ENCODE measurements around the gene PFKFB4. TPM values are rescaled to one million over a fixed set of nuclear protein-coding genes. Genes with fewer than 3 reads are reported as not detected.
A peak's percentile ranks its signal among the peaks of the same experiment; 100 is the strongest.

The PFKFB4 gene
- total RNA-seq, 3 donors from 2014 or later, result 0.65 to 0.92 (median 0.78) TPM

GRCh38 chr3:48516571-48516970 lies 40.0 kb downstream of the PFKFB4 start:
- Mint-ChIP-seq H3K4me1 (ENCODE audit: low read depth) (peaks cover 77% of the 10 kb centered on the region), H3K4me3 (no peak overlapping the region), H3K27me3 (ENCODE audit: low read depth) (no peaks in the 10 kb centered on the region), H3K9me3 (no peaks in the 10 kb centered on the region), H3K36me3 (ENCODE audit: insufficient read depth) (no peaks in the 10 kb centered on the region)
- no peak for DNase-seq
- ATAC-seq, result peak in 1 of 2 donors; percentile 42

GRCh38 chr3:48514431-48515227 lies 42.0 kb downstream of the PFKFB4 start:
- no peak for DNase-seq
- H3K36me3 Mint-ChIP-seq (ENCODE audit: insufficient read depth), result no peaks in the 10 kb centered on the region
- H3K27me3 Mint-ChIP-seq (ENCODE audit: low read depth), result no peaks in the 10 kb centered on the region
- H3K9me3 Mint-ChIP-seq, result no peaks in the 10 kb centered on the region
- peak overlapping the region; percentile 26 for H3K4me3 Mint-ChIP-seq
- ATAC-seq, result peak; percentile 42 to 55
- peaks cover 77% of the 10 kb centered on the region for H3K4me1 Mint-ChIP-seq (ENCODE audit: low read depth)

- Mint-ChIP-seq H3K36me3 (ENCODE audit: insufficient read depth) (no peaks in the 10 kb centered on the region), H3K9me3 (no peaks in the 10 kb centered on the region), H3K27me3 (ENCODE audit: low read depth) (no peaks in the 10 kb centered on the region), H3K4me3 (no peak overlapping the region), H3K4me1 (ENCODE audit: low read depth) (peaks cover 60% of the 10 kb centered on the region)
- DNase-seq (no peak), ATAC-seq (no peak)
These were observed 45.1 kb downstream of the PFKFB4 start for GRCh38 chr3:48511551-48511950.

- ATAC-seq (peak; percentile 81 to 82), DNase-seq (peak; percentile 67)
- no peaks in the 10 kb centered on the region for H3K9me3 Mint-ChIP-seq
- H3K36me3 Mint-ChIP-seq (ENCODE audit: insufficient read depth), result no peaks in the 10 kb centered on the region
- peaks cover 51% of the 10 kb centered on the region for H3K4me1 Mint-ChIP-seq (ENCODE audit: low read depth)
- peak overlapping the region; percentile 49 for H3K4me3 Mint-ChIP-seq
- no peaks in the 10 kb centered on the region for H3K27me3 Mint-ChIP-seq (ENCODE audit: low read depth)
These were observed 49.1 kb downstream of the PFKFB4 start for GRCh38 chr3:48507256-48508061.

GRCh38 chr3:48505968-48506504 lies 50.6 kb downstream of the PFKFB4 start:
- Mint-ChIP-seq H3K27me3 (ENCODE audit: low read depth) (no peaks in the 10 kb centered on the region), H3K4me3 (peak overlapping the region; percentile 48), H3K36me3 (ENCODE audit: insufficient read depth) (no peaks in the 10 kb centered on the region), H3K9me3 (no peaks in the 10 kb centered on the region), H3K4me1 (ENCODE audit: low read depth) (peaks cover 54% of the 10 kb centered on the region)
- ATAC-seq, result no peak
- no peak for DNase-seq

GRCh38 chr3:48505146-48505545 lies 51.5 kb downstream of the PFKFB4 start:
- no peak for DNase-seq
- H3K27me3 Mint-ChIP-seq (ENCODE audit: low read depth), result no peaks in the 10 kb centered on the region
- H3K4me1 Mint-ChIP-seq (ENCODE audit: low read depth), result peaks cover 57% of the 10 kb centered on the region
- H3K9me3 Mint-ChIP-seq, result no peaks in the 10 kb centered on the region
- ATAC-seq, result no peak
- peaks cover 2% of the 10 kb centered on the region for H3K36me3 Mint-ChIP-seq (ENCODE audit: insufficient read depth)
- H3K4me3 Mint-ChIP-seq, result peak overlapping the region; percentile 84

- Mint-ChIP-seq H3K4me1 (ENCODE audit: low read depth) (peaks cover 57% of the 10 kb centered on the region), H3K9me3 (no peaks in the 10 kb centered on the region), H3K27me3 (ENCODE audit: low read depth) (no peaks in the 10 kb centered on the region), H3K4me3 (peak within 1 kb of the TSS; percentile 84), H3K36me3 (ENCODE audit: insufficient read depth) (peaks cover 4% of the 10 kb centered on the region)
- DNase-seq, result peak; percentile 40
- peak; percentile 72 to 73 for ATAC-seq
These were observed 52.3 kb downstream of the PFKFB4 start, which contains the start of gene SHISA5 for GRCh38 chr3:48504051-48504946. Gene SHISA5 (minus strand): TSS chr3:48504174. CDS start chr3:48504094, 80 bp downstream.

GRCh38 chr3:48503401-48504050 lies 53.1 kb downstream of the PFKFB4 start:
- Mint-ChIP-seq H3K27me3 (ENCODE audit: low read depth) (no peaks in the 10 kb centered on the region), H3K36me3 (ENCODE audit: insufficient read depth) (peaks cover 4% of the 10 kb centered on the region), H3K9me3 (no peaks in the 10 kb centered on the region), H3K4me1 (ENCODE audit: low read depth) (peaks cover 57% of the 10 kb centered on the region), H3K4me3 (peak overlapping the region; percentile 84)
- peak in 1 of 2 donors; percentile 1 for ATAC-seq
- DNase-seq, result no peak

- DNase-seq (no peak), ATAC-seq (no peak)
- H3K27me3 Mint-ChIP-seq (ENCODE audit: low read depth), result no peaks in the 10 kb centered on the region
- no peaks in the 10 kb centered on the region for H3K9me3 Mint-ChIP-seq
- peaks cover 56% of the 10 kb centered on the region for H3K4me1 Mint-ChIP-seq (ENCODE audit: low read depth)
- H3K36me3 Mint-ChIP-seq (ENCODE audit: insufficient read depth), result peaks cover 9% of the 10 kb centered on the region
- H3K4me3 Mint-ChIP-seq, result peak overlapping the region; percentile 84
These were observed 53.9 kb downstream of the PFKFB4 start for GRCh38 chr3:48502728-48503168.

- Mint-ChIP-seq H3K36me3 (ENCODE audit: insufficient read depth) (peaks cover 10% of the 10 kb centered on the region), H3K9me3 (no peaks in the 10 kb centered on the region), H3K27me3 (ENCODE audit: low read depth) (no peaks in the 10 kb centered on the region), H3K4me1 (ENCODE audit: low read depth) (peaks cover 50% of the 10 kb centered on the region), H3K4me3 (peak overlapping the region; percentile 84)
- DNase-seq (no peak), ATAC-seq (no peak)
These were observed 54.5 kb downstream of the PFKFB4 start for GRCh38 chr3:48502121-48502520.

GRCh38 chr3:48501196-48501595 lies 55.4 kb downstream of the PFKFB4 start:
- DNase-seq, result no peak

GRCh38 chr3:48500656-48501055 lies 55.9 kb downstream of the PFKFB4 start:
- DNase-seq, result no peak
- no peaks in the 10 kb centered on the region for H3K27me3 Mint-ChIP-seq (ENCODE audit: low read depth)
- H3K36me3 Mint-ChIP-seq (ENCODE audit: insufficient read depth), result peaks cover 10% of the 10 kb centered on the region
- no peak for ATAC-seq
- no peak overlapping the region for H3K4me3 Mint-ChIP-seq
- H3K9me3 Mint-ChIP-seq, result no peaks in the 10 kb centered on the region
- H3K4me1 Mint-ChIP-seq (ENCODE audit: low read depth), result peaks cover 40% of the 10 kb centered on the region

More at GRCh38 chr3:48501196-48501595, 55.4 kb downstream of the PFKFB4 start:
- no peak overlapping the region for H3K4me3 Mint-ChIP-seq
- no peak for ATAC-seq
- H3K36me3 Mint-ChIP-seq (ENCODE audit: insufficient read depth), result peaks cover 10% of the 10 kb centered on the region
- no peaks in the 10 kb centered on the region for H3K27me3 Mint-ChIP-seq (ENCODE audit: low read depth)
- no peaks in the 10 kb centered on the region for H3K9me3 Mint-ChIP-seq
- peaks cover 42% of the 10 kb centered on the region for H3K4me1 Mint-ChIP-seq (ENCODE audit: low read depth)

GRCh38 chr3:48493203-48493501 lies 63.5 kb downstream of the PFKFB4 start:
- H3K36me3 Mint-ChIP-seq (ENCODE audit: insufficient read depth), result peaks cover 15% of the 10 kb centered on the region
- DNase-seq (no peak), ATAC-seq (no peak)
- H3K27me3 Mint-ChIP-seq (ENCODE audit: low read depth), result no peaks in the 10 kb centered on the region
- H3K4me3 Mint-ChIP-seq, result no peak overlapping the region
- H3K9me3 Mint-ChIP-seq, result no peaks in the 10 kb centered on the region
- H3K4me1 Mint-ChIP-seq (ENCODE audit: low read depth), result peaks cover 3% of the 10 kb centered on the region

All from activated T-cell treated with anti-CD3 and anti-CD28 coated beads, Interleukin-2, amount 50 U/mL, for 4 hours (primary cell).